GM21717 (cell line): Measurements from ENCODE around the gene WNK2.

Experiments
- ATAC-seq: cut with Tn5 transposase; IDR thresholded peaks from one replicate; pipeline ENCODE4 v1.9.1; 2021; ENCODE audit warnings: mild to moderate bottlenecking, moderate library complexity; ENCODE audit not compliant: unreplicated experiment

The WNK2 gene

GRCh38 chr9:93212409-93212808 is 28.5 kb downstream of the WNK2 start:
- no peak for ATAC-seq

GRCh38 chr9:93216073-93216365 is 32.1 kb downstream of the WNK2 start:
- ATAC-seq: no peak

GRCh38 chr9:93217706-93218105 is 33.8 kb downstream of the WNK2 start:
- ATAC-seq: no peak

- ATAC-seq: no peak
Observed at GRCh38 chr9:93218161-93218560, 34.2 kb downstream of the WNK2 start.

GRCh38 chr9:93218671-93219420 is 34.9 kb downstream of the WNK2 start:
- no peak for ATAC-seq

GRCh38 chr9:93219692-93220091 is 35.8 kb downstream of the WNK2 start:
- no peak for ATAC-seq

GRCh38 chr9:93220627-93221026 is 36.7 kb downstream of the WNK2 start:
- no peak for ATAC-seq

GRCh38 chr9:93221044-93221443 is 37.1 kb downstream of the WNK2 start:
- ATAC-seq: no peak

- no peak for ATAC-seq
Observed at GRCh38 chr9:93222890-93223259, 38.9 kb downstream of the WNK2 start.

GRCh38 chr9:93223260-93224180 is 39.6 kb downstream of the WNK2 start:
- ATAC-seq: no peak

- ATAC-seq: no peak
Observed at GRCh38 chr9:93224591-93224990, 40.7 kb downstream of the WNK2 start.

- ATAC-seq: no peak
Observed at GRCh38 chr9:93225417-93225816, 41.5 kb downstream of the WNK2 start.

GRCh38 chr9:93225892-93226291 is 42.0 kb downstream of the WNK2 start:
- no peak for ATAC-seq

GRCh38 chr9:93226819-93227218 is 42.9 kb downstream of the WNK2 start:
- no peak for ATAC-seq

- ATAC-seq: no peak
Observed at GRCh38 chr9:93228030-93228429, 44.1 kb downstream of the WNK2 start.

GRCh38 chr9:93228453-93228852 is 44.5 kb downstream of the WNK2 start:
- no peak for ATAC-seq

- no peak for ATAC-seq
Observed at GRCh38 chr9:93229636-93230035, 45.7 kb downstream of the WNK2 start.

GRCh38 chr9:93230185-93230584 is 46.2 kb downstream of the WNK2 start:
- ATAC-seq: no peak

GRCh38 chr9:93230601-93231000 is 46.7 kb downstream of the WNK2 start:
- no peak for ATAC-seq

- no peak for ATAC-seq
Observed at GRCh38 chr9:93231121-93231694, 47.3 kb downstream of the WNK2 start.

- no peak for ATAC-seq
Observed at GRCh38 chr9:93231716-93232115, 47.8 kb downstream of the WNK2 start.

GRCh38 chr9:93232388-93232960 is 48.5 kb downstream of the WNK2 start:
- no peak for ATAC-seq
